ENCODE results near the gene GARIN3. TPM values are rescaled to one million over a fixed set of nuclear protein-coding genes. Genes with fewer than 3 reads are reported as not detected.

Gene GARIN3
- total RNA-seq, 3 donors from 2014 or later (not counting 1 experiment from before 2014, with no cell fraction given) = not detected

DNA sequence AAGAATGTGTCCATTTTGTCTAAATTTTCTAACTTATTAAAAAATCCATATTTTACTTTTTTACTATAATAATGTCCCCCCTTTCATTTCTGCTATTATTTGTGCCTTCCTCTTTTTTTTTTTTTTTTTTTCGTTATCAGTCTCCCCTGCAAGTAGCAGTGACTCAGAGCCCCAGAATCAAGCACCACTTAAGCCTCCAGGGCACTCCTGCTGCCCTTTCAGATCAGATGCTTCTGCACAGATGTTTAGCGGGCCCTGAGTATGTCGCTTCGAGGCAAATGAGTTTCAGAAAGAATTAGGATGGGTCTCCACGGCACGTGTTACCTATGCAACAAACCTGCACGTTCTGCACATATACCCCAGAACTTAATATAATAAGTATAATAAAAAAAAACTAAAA lies 35.1 kb downstream of the GARIN3 start:
- Histone ChIP-seq H3K27me3 (ENCODE audit: control insufficient read depth, insufficient read depth, low read length) (no peaks in the 10 kb centered on the region), H3K27ac (ENCODE audit: low read length) (no peak overlapping the region), H3K4me1 (ENCODE audit: control insufficient read depth, insufficient read depth, low read length) (peaks cover 2% of the 10 kb centered on the region), H3K4me3 (ENCODE audit: low read length) (no peak overlapping the region), H3K9me3 (ENCODE audit: control insufficient read depth, insufficient read depth, low read length) (no peaks in the 10 kb centered on the region), H3K36me3 (ENCODE audit: control insufficient read depth, insufficient read depth, low read length) (no peaks in the 10 kb centered on the region)
- H3K4me3 Mint-ChIP-seq = no peak overlapping the region
- no peaks in the 10 kb centered on the region for H3K36me3 Mint-ChIP-seq
- H3K27me3 Mint-ChIP-seq (ENCODE audit: low read depth in 2 of 2) = no peaks in the 10 kb centered on the region
- intact Hi-C loops (cut with micrococcal nuclease) = loop anchor here (5.0 to 10.0 kb wide), 2 partner anchors 196 to 1994 kb away; no protein-coding TSS in a partner anchor
- H3K27ac Mint-ChIP-seq = no peak overlapping the region
- peaks cover 14 to 16% of the 10 kb centered on the region in 2 donors for H3K4me1 Mint-ChIP-seq
- WGBS (ENCODE audit: insufficient coverage) = 50% methylated on average over 3 of the region's 7 CpGs
- DNase-seq = no peak
- H3K9me3 Mint-ChIP-seq = no peaks in the 10 kb centered on the region
- no peak for ATAC-seq
- TF ChIP-seq CTCF (IDR thresholded peaks at IDR 0.05) = no peak

- H3K9me3 Mint-ChIP-seq = peaks cover 5 to 9% of the 10 kb centered on the region in 2 donors
- H3K36me3 Mint-ChIP-seq = peaks cover 20% of the 10 kb centered on the region
- no peak overlapping the region for H3K4me3 Mint-ChIP-seq
- no peaks in the 10 kb centered on the region for H3K27me3 ChIP-seq (ENCODE audit: control insufficient read depth, insufficient read depth, low read length)
- no peaks in the 10 kb centered on the region for H3K4me1 ChIP-seq (ENCODE audit: control insufficient read depth, insufficient read depth, low read length)
- H3K4me3 ChIP-seq (ENCODE audit: low read length) = no peak overlapping the region
- H3K36me3 ChIP-seq (ENCODE audit: control insufficient read depth, insufficient read depth, low read length) = no peaks in the 10 kb centered on the region
- peaks cover 2 to 3% of the 10 kb centered on the region in 2 donors for H3K4me1 Mint-ChIP-seq
- peaks cover 7% of the 10 kb centered on the region for H3K9me3 ChIP-seq (ENCODE audit: control insufficient read depth, insufficient read depth, low read length)
- no peak for ATAC-seq
- H3K27ac ChIP-seq (ENCODE audit: low read length) = no peak overlapping the region
- TF ChIP-seq CTCF (IDR thresholded peaks at IDR 0.05) = no peak
- intact Hi-C loops (cut with micrococcal nuclease) = no loop called here
- DNase-seq = no peak
- no peaks in the 10 kb centered on the region for H3K27me3 Mint-ChIP-seq (ENCODE audit: low read depth in 2 of 2)
- H3K27ac Mint-ChIP-seq = no peak overlapping the region
These were observed 44.4 kb downstream of the GARIN3 start for GRCh38 chr5:157121709-157122108.

DNA sequence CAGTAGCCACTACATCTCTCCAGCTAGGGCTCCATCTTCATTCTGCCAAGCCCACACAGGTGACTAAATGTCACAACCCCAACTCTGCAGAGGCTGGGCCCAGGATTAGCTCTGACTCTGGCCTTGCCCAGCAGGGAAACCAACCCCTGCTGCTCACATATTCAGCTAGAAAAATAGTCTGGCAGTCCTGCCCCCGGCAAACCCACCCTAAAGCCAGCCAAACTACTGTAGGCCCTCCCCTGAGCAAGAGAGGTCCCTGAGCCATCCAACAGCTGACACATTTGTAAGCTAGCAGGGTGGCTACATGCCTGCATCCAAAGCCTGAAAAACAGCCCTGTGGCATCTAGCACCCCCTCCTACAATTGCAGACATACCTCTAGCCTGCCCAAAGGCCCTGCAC lies 46.0 kb downstream of the GARIN3 start:
- TF ChIP-seq CTCF (IDR thresholded peaks at IDR 0.05) = no peak
- 96% methylated on average over 1 of the region's 1 CpG for WGBS (ENCODE audit: insufficient coverage)
- intact Hi-C loops (cut with micrococcal nuclease) = no loop called here
- Histone ChIP-seq H3K4me1 (ENCODE audit: control insufficient read depth, insufficient read depth, low read length) (peaks cover 3% of the 10 kb centered on the region), H3K36me3 (ENCODE audit: control insufficient read depth, insufficient read depth, low read length) (no peaks in the 10 kb centered on the region), H3K27me3 (ENCODE audit: control insufficient read depth, insufficient read depth, low read length) (no peaks in the 10 kb centered on the region), H3K27ac (ENCODE audit: low read length) (no peak overlapping the region), H3K4me3 (ENCODE audit: low read length) (no peak overlapping the region), H3K9me3 (ENCODE audit: control insufficient read depth, insufficient read depth, low read length) (peaks cover 7% of the 10 kb centered on the region)
- Mint-ChIP-seq H3K27ac (no peak overlapping the region), H3K27me3 (ENCODE audit: low read depth in 2 of 2) (no peaks in the 10 kb centered on the region), H3K4me3 (no peak overlapping the region), H3K4me1 (peaks cover 7% of the 10 kb centered on the region in 2 donors), H3K9me3 (peaks cover 5 to 9% of the 10 kb centered on the region in 2 donors), H3K36me3 (peaks cover 20% of the 10 kb centered on the region)
- DNase-seq (no peak), ATAC-seq (no peak)

- peaks cover 0 to 3% of the 10 kb centered on the region in 2 donors for H3K9me3 Mint-ChIP-seq
- H3K27ac Mint-ChIP-seq = peak overlapping the region in 1 of 2 donors; percentile 4
- Histone ChIP-seq H3K36me3 (ENCODE audit: control insufficient read depth, insufficient read depth, low read length) (no peaks in the 10 kb centered on the region), H3K27ac (ENCODE audit: low read length) (no peak overlapping the region), H3K27me3 (ENCODE audit: control insufficient read depth, insufficient read depth, low read length) (no peaks in the 10 kb centered on the region), H3K9me3 (ENCODE audit: control insufficient read depth, insufficient read depth, low read length) (peaks cover 7% of the 10 kb centered on the region), H3K4me1 (ENCODE audit: control insufficient read depth, insufficient read depth, low read length) (peaks cover 3% of the 10 kb centered on the region), H3K4me3 (ENCODE audit: low read length) (no peak overlapping the region)
- ATAC-seq (no peak), DNase-seq (no peak)
- TF ChIP-seq CTCF (IDR thresholded peaks at IDR 0.05) = no peak
- no peaks in the 10 kb centered on the region for H3K27me3 Mint-ChIP-seq (ENCODE audit: low read depth in 2 of 2)
- no peak overlapping the region for H3K4me3 Mint-ChIP-seq
- peaks cover 7% of the 10 kb centered on the region in 2 donors for H3K4me1 Mint-ChIP-seq
- WGBS (ENCODE audit: insufficient coverage) = 50% methylated on average over 5 of the region's 6 CpGs
- intact Hi-C loops (cut with micrococcal nuclease) = no loop called here
- H3K36me3 Mint-ChIP-seq = peaks cover 5% of the 10 kb centered on the region
These were observed 49.5 kb downstream of the GARIN3 start for GRCh38 chr5:157116483-157116954.

Data from natural killer cell (primary cell).